HL-60 (cell line): ENCODE data around the gene PTPRK.

ENCODE experiments used
- CTCF ChIP-seq: IDR thresholded peaks from one replicate; pipeline ENCODE4 v1.5.1; 2011; ENCODE audit warnings: low read length, control low read depth, inconsistent platforms; ENCODE audit not compliant: insufficient read depth
- POLR2AphosphoS5 ChIP-seq: IDR thresholded peaks from 2 replicates; pipeline ENCODE4 v1.6.1; 2012; ENCODE audit warnings: low read depth

DNA sequence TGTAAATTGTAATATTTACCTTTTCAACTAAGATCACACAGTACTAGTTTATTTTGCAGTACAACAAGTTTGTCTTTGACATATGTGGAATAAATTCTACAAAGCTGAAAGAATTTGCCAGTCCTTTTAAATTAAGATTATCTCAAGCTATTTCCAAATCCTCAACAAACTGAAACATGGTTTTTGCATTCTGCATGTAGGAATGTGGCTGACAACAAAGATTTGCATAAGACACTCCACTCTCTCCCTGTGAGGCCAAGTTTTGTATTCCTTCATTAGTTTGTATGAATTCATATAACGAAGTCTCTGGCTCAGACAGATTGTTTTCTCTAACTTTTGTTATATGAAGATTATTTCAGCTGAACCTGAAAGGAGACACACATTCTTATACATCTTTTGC lies 495.4 kb downstream of the PTPRK start:
- TF ChIP-seq CTCF (no peak), POLR2AphosphoS5 (no peak)
